RPMI8226 (cell line): ENCODE data around the gene MEOX1.
"Not testable (repeated sequence)": the region's sequence is repeated elsewhere in the genome, so short reads cannot be mapped to it uniquely, and the experiment has no call there.

Experiments
- DNase-seq: peaks from one replicate; pipeline ENCODE4 v3.0.0-alpha.2; 2015

The MEOX1 gene

DNA sequence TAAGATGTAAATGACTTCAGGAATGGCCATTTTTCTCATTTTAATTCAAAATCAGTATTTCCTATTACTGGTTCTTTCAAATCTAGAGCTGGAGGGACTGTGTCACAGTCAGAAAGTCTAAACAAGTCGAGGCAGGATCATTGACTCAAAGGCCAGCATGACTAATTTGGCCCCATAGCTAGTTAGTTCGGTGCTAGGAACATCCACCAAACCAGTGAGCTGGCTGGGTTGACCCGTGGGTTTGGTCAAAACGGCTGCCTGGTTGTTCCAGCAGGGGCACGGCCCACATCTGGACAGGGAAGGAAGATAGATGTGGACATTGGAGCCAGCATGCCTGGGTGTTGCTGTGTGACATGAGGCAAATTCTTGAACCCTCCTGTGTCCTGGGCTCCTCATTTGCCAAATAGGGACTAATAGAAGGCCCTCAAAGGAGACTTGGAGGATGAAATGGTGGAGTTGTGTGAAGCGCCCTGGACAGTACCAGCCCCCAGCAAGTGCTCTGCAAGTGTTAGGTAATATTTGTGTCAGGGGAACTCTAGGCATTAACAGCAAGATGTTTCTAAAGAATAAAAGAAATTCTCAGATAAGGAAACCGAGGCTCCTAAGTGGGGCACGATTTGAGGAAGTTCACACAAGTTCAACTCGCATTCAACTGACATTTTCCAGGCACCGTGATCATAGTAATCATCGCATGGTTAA is 46.2 kb downstream of the MEOX1 start:
- no peak for DNase-seq

DNA sequence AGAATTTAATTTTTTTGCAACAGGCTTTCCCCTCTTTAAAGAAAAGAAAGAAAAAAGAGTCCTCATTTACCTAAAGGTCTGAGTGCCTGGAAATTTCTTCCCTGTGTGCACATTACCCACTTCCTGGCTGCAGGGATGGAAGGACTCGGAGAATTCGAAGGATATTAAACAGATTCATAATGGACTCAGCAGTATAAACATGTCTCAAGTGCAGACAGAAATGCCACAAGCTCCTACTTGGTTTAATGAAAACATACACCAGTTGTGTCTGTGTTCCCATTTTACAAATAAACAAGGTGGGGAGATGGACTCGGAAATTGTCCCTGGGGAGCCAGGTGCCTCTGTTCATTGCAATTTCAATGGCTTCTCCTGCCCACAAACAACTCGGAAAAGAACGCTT is 47.2 kb downstream of the MEOX1 start:
- DNase-seq, result no peak

DNA sequence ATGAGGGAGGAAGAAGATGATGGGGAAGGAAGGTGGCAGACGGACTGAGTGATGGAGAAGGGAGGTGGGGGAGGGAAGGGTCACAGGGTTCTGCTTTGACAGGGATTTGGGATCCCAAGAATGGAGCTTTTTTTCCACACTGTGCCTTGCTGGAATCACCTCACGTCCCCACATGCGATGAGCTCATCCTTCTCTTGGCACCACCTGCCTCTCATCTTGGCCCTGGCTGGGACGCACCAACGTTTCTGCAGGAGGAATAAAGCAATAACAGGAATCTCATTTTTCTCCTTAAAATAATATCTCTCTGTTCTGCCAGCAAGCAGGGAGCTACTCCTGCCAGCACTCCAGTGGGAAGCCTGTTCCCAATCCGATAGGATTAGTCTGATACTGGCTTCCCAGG is 47.8 kb downstream of the MEOX1 start:
- DNase-seq, result no peak

DNA sequence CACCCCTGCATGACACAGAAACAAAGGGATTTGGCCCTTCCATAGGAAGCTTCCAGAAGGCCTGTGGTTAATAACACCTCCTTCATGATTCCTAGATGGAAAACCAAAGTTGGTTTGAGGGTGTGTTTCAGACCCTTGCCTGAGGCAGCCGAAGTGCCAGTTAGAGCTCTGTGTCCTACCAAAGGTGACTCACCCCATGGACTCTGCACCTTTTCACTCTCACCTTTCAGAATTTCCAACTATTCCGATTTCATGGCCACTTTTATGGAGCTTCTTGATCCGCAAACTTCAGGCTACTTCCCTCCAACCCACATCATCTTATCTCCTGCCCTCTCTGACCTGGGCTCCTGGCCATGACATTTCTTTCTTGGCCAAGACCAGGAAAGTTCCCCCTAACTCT is 49.2 kb downstream of the MEOX1 start:
- DNase-seq, result no peak

DNA sequence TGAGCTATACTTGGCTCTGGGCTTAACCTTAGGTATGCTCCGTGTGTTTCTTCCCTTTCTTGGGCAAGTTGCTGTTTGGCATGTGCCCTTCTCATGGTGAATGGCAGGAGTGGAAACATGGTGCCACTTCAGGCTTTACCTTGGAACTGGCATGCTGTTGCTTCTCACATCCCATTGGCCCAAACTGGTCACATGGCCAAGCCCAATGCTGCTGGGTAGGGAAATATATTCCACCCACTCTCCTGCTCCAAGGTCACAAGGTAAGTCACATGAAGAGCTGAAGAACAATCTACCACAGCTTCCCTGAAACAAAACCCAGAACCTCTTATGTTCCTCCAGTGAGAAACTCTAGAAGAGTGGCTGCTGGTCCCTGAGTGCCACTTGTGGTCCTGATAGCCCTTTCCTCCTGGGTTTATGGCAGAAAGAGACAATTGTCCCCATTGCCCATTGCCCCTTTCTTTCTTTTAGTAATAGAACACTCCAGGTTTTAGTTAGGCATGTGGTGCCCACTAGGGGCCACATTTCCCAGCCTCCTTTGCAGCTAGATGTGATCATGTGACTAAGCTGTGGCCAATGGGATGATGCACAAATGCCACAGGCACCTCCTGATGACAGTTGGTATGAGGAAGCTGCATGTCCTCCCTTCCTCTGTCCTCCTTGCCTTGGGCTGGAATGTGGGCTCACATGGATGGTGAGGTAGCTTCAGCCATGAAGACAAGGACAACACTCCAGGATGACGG is 50.3 kb downstream of the MEOX1 start:
- DNase-seq, result no peak

DNA sequence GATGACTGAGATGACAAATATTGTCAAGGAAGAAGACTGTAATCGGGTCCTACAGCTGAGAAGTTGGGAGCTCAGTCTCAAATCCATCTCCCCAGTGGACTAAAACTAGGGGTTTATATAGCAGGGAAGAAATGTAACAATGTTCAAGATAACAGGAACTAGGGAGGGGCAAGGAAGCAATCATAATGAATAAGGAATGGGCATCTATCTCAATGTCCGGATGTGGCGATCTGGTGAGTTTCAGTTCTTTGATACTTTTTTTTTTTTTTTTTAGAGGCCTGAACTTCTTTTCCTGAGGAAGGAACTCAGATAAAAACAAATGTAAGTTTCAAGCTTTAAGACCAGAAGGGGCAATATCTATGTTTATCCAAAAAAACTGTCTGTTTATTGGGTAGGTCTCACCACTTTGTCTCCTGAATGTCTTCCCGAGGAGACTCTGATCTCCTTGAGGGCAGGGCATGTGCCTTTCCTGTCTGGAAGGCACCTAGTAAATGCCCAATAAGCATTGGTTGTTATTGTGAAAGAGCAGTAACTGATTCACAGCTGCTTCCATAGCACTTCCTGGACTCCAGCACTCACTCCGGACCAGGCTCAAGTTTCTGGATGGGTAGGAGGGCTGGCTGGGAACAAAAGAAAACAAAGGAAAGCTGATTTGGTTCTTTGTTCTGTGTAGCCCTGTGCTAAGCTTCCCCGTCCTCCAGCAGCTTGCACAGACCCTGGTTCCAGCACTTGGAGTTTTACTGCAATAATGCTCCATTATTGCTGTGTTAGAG is 51.9 kb downstream of the MEOX1 start:
- DNase-seq, result no peak

DNA sequence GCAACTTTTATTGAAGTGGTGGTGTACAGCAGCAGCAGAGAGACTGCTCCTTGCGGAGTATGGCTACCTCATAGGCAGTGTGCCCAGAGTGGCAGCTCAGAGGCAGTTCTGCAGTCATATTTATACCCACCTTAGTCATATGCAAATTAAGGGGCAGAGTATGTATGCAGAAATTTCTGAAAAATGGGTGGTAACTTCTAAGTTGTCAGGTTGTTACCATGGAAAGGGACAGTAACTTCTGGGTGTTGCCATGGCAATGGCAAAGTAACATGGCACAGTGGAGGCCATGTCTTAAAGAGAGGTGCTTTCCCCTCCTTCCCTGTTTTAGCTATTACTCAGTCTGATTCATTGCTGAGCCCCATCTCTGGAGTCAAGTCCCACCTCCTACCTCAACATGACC is 53.4 kb downstream of the MEOX1 start:
- peak; percentile 15 for DNase-seq

DNA sequence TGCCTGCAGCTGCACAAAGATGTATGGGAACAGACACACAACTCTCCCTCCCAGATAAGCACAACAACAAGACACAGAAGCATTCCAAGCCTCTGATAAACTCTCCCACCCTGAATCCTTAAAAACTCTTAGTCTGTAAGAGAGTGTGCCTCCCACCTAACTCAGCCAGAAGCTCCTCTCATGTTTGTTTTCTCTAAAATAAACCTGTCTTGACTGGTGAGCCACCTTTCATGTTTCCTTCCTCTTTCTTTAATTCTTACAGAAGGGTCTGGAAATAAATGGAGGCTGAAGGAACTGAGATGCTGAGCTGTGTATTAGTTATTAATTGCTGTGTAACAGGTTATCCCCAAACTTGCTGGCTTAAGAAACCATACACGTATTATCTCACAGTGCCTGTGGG is 57.2 kb downstream of the MEOX1 start:
- no peak for DNase-seq

DNA sequence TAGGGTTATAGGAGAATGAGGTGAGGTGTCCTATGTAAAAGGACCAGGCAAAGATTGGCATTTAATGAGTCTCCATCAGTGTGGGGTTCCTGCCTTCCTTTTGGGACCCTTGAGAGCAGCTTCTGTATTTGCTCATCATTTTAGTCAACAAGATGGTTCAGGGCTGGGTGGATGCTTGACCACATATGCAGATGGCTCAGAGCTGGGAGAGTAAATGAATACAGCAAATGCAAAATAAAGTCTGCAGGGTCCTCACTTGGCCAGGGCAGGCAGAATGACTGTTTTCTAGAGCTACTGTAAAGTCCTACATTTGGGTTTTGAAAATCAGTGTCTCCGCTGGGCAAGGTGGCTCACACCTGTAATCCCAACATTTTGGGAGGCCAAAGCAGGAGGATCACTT is 58.4 kb downstream of the MEOX1 start:
- DNase-seq, result no peak

DNA sequence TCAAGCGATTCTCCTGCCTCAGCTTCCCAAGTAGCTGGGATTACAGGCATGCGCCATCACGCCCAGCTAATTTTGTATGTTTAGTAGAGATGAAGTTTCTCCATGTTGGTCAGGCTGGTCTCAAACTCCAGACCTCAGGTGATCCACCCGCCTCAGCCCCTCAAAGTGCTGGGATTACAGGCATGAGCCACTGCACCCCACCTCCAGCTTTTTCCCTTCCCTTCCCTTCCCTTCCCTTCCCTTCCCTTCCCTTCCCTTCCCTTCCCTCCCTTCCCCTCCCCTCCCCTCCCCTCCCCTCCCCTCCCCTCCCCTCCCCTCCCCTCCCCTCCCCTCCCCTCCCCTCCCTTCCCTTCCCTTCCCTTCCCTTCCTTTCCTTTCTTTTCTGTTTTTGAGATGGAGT is 59.2 kb downstream of the MEOX1 start:
- not testable (repeated sequence) for DNase-seq

DNA sequence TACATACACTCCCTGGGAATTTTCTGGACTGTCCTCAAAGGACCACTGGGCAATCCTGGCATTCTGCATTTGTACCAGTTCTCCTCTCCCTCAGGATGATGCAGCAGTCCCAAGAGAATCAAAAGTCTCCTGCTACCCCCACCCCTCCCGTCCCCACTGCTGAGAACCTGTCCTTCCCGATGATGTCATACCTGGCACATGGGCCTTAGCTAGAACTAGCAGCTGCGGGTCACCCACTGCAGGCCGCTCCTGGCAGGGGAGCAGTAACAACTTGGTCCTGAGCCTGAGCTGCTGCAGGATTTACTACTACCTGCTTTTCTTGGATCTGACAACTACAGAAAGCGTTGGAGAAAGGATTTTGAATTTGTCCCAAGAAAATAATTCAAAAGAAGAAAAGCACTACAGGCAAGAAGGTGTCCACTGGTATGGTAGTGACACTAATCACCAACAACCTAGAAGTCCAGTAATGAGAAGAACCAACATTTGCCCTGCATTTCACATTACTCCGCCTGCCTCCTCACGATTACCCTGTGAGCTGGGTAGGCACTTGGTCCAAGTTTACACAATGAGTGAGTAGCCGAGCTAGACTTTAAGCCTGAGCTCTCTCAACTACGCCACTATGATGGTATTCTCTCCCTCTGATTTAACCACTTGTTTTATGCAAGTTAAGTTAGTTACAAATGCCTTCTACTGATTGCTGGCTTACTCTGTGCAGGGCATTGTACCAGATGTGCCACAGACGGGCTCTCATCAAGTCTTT is 60.3 kb downstream of the MEOX1 start:
- DNase-seq, result no peak

DNA sequence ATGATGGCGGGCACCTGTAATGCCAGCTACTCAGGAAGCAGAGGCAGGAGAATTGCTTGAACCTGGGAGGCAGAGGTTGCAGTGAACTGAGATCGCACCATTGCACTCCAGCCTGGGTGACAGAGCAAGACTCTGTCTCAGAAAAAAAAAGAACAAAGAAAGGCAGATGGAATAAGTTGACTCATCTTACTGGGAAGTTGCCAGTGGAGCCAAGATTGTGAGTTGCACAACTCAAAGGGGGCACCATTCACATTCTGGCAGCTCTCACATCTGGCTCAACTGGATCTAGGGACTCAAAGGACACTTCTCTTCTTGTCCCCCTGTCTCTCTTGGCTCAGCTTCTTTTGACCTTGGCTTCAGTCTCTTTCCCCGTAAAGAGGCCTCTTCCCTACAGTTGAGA is 61.9 kb downstream of the MEOX1 start:
- DNase-seq, result no peak

DNA sequence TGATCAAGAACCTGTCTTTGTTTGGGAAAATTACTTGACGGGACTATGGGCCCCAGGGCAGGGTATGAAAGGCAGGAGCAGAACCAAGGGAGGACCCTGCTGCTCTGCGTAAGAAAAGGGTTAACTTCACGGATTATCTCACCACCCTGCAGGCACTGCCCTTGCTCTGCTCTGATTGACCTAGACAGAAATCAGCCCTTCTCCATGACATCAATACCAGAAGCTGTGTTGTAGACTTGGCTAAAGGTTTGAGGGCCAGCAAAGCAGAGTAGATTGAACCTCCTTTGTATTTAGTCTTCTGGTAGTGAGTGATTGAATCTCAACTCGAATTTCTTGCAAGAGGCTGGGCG is 62.7 kb downstream of the MEOX1 start:
- DNase-seq, result no peak

DNA sequence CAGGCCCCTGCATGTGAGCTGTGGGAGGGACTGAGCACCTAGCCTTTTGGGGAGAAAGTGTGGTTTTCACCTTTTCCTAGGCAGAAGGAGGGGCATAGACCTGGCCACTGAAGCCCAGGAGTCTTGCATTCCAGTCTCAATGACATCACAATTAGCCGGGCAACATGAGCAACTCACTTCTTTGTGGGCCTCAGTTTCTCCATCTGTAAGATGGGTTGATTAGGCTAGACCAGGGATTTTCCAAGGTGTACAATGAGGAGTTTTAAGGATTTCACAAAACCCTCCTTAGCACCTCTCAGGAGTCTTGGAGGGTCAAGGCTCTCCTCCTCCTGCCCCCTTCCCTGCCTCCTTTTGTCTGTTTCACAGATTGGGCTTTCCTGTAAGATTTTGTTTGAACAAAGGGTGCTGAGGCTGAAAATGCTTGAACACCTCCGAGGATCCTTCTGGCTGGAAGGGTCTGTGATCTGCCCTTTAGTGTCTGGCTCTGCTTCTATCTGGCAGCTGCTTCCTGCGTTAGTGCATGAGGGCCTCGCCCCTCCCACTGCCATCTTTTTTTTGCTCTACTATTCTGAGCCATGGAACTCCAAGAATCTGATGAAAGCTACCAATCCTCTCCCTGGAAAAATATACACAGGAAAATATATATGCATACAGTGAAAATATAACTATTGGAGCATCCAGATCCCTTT is 63.2 kb downstream of the MEOX1 start:
- DNase-seq, result no peak

DNA sequence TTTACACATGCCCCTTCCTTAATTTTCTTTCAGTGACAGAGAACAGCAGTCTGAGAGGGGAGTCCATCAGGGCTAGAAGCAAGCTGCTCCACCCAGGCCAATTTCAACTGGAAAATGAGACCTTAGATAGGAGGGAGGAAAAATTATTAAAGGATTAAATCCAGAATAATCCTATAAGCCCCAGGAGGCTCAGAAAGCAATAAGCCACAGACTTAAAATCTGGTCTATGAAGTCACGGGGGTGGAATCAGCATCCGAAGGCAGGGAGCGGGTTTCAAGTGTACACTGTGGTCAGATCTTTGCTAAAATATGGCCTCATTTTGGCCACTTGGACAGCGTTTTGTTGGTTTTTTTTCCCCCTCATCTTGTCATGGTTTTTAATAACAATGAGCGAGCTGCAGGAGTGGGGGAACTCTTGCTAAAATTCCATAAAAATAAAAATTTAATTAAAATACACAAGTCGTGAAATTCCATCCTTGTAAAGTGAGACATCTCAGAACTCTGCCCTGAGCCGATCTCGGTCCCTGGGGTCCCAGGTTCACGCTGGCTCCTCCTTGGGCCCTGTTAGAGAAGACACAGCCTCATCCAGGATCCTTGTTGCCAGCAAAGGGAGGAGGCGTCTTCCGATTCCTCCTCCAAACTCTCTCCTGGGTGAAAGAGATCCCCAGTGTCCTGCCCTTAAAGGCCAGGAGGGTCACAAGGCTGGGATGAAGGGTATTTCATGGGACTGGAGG is 63.9 kb downstream of the MEOX1 start:
- DNase-seq, result no peak

DNA sequence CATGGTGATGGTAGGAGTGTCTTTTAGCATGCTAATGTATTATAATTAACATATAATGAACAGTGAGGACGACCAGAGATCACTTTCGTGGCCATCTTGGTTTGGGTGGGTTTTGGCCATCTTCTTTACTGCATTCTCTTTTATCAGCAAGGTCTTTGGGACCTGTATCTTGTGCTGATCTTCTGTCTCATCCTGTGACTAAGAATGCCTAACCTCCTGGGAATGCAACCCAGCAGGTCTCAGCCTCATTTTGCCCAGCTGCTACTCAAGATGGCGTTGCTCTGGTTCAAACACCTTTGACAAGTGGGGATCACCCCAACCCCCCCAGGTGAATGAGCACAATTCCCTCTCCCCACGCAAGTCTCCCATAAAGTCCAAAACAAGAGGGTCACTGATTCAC is 66.3 kb downstream of the MEOX1 start:
- DNase-seq, result no peak

DNA sequence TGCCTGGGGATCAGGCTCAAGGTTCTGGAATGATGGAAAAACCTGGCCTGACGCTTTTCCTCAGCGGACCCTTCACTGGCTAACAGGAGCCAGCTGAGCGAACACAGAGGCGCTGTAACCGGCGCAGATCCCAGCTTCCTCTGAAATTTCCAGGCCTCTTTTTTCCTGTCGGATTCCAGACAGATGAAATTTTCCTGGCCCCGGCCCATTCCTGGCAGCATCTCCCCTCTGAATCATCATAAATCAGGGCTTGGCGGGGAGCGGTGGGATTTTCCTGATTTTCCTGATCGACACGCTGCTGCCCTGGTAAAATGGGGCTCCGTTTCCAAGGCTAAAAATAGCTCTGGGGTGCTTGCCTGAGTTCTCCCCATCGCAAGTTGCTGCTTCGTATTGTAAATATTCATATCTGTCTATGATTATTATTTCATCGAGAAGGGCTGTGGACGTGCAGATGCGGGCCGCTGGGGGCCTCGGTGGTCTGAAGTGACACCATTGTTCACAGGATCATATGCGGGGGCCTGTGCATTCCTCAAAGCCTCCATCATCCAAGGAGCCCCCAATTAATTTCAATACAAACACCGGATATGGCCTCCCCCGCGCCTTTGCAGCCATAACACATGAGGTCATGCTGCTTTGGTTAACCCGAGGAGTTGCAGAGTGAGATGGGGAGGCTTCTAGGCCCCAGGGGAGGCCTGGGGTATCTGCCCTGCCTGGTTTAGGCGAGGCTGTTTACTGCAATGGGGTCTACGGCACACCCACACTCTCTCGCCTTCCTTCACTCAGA is 69.8 kb downstream of the MEOX1 start:
- DNase-seq, result no peak

DNA sequence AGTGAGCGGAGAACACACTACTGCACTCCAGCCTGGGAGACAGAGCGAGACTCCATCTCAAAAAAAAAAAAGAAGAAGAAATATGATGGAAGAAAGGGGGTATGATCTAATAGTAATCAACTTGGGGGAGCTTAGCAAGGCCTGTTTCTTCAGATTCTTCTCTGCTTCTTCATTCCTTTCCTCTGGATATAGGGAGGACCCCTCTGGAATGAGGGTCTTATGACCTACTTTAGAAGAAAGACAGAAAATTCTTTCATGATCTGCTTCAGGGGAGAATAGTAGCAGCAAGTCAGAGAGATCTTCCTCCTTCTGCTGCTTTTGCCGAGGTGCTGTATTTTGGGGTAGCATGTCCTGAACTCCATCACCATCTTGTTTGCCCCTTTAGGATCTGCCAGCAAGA is 70.7 kb downstream of the MEOX1 start:
- no peak for DNase-seq
